NOMO-1 (cell line): Measurements from ENCODE around the gene ANKH.
"Not testable (repeated sequence)": the region's sequence is repeated elsewhere in the genome, so short reads cannot be mapped to it uniquely, and the experiment has no call there.

Source experiments
- DNase-seq, 2 experiments: peaks; one replicate each; lab custom pipeline; 2025; ENCODE audit not compliant: unreplicated experiment in 2 of 2; lab: John Stamatoyannopoulos, UW

The ANKH gene

DNA sequence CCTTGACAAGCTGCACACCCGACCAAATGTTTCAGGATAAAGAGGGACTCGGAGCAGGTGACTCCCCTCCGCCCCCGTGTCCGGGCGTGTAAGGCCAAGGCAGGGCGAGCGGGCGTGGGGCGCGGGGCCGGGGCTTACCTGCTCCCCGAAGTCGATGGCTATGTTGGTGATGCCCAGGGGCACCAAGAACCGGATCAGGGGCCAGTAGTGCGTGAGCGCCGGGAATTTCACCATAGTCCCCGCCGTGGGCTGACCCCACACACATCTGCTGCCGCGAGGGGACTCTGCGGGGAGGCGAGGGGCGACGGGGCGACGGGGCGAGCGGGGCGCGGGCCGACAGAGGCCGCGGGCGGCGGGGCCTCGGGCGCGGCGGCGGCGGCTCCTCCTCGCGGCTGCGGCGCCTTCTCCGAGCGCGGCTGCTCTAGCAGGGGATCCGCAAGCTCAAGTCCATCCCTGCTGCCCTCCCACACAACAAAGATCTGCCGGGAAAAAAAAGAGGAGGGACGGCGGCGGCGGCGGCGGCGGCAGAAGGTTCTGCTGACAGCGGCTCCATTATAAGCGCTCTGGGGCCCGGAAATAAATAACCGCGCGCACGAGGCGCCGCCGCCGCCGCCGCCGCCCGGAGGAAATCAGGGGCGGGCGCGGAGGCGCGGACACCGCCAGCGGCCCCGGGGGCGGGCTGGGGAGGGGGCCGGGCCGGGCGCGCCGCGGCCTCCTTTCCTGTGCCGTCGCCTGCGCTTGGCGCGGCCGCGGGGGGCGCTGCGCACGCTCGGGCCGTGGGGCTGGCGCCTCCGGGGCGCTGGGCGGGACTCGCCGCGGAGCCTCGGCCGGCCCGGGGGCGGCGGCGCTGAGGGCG is at the start of gene ANKH:
Gene ANKH (minus strand): TSS at position 565 of the 856 bp plus-strand sequence. CDS start 331 bp downstream, at position 234.
- DNase-seq = peak; percentile 90 to 98

GRCh38 chr5:14920121-14920520 is 48.5 kb upstream of the ANKH start:
- DNase-seq = no peak

- DNase-seq = not testable (repeated sequence)
These were observed 47.5 kb upstream of the ANKH start for GRCh38 chr5:14919106-14919505.

GRCh38 chr5:14917719-14918118 is 46.1 kb upstream of the ANKH start:
- DNase-seq = no peak

DNA sequence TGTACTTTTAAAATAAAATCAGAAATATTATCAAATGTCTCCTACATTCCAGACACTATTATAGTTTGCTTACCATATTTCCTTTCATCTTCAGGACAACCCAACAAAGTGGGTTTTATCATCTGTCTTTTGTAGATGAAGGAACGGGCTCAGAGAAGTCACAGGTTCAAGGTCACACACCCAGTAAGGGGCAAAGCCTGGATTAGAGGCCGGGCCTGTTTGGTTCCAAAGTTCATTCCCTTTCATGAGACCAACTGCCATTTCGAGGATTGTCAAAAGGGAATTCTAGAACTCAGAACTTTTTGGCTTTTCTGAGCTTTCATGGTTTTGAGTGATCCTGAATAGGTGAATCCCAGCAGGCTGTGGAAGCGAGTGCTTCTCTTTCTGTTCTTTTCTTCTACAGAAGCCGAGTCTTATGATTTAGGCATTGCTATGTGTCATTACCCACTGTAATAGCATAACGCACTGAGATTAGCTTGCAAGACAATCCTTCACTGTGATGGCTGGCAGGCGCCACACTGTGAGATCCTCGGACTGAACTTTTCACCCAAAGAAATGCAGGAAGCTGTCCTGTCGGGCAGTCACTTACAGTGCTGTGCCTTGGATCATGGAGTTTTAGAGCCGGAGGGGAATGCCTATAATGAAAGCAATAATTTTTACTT is 43.8 kb upstream of the ANKH start:
- no peak for DNase-seq

DNA sequence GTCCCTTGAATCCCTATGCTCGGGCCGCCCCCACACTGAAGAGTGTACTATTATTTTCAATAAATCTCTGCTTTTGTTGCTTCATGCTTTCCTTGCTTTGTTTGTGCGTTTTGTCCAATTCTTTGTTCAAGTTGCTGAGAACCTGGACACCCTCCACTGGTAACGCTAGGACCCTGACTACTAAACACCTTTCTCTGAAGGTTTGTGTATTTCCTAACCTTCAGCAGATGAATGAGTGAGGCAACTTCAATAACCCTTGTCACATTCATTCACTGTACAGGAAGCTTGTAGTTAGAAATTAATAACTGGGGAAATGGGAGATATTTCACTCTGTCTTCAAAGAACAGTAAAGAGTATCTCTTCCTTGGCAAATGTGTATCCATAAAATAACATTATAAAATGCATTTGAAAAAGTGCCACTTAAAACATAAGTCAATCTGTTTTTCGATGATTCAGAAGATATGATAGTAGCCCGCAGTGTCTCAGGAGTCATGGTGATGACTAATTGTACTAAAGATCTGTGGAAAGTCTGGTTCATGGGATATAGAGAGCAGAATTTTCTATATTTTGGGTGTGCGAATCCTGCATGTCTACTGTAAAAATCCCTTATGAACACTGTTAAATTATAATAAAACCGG is 43.2 kb upstream of the ANKH start:
- DNase-seq = no peak

- no peak for DNase-seq
These were observed 42.6 kb upstream of the ANKH start for GRCh38 chr5:14914193-14914592.

DNA sequence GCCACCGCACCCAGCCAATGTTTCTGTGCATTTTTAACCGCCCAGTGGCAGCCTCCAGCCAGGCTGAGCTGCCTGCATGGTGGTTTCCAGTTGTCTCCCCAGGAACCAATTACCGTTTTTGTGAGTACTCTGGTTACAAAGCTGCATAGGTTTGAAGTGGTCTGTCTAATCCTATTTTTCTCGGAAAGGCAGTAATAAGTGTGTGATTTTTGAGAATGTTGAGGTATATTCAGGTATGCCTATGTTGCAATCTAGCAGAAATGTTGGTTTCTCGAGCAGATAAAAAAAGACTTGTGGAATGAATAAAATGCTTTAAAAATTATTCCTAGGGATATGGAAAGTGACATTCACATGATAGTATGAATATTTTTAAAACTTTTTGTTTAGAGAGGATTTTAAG is 41.5 kb upstream of the ANKH start:
- DNase-seq = no peak

GRCh38 chr5:14912206-14912605 is 40.6 kb upstream of the ANKH start:
- DNase-seq = no peak

GRCh38 chr5:14909369-14909768 is 37.8 kb upstream of the ANKH start:
- no peak for DNase-seq

DNA sequence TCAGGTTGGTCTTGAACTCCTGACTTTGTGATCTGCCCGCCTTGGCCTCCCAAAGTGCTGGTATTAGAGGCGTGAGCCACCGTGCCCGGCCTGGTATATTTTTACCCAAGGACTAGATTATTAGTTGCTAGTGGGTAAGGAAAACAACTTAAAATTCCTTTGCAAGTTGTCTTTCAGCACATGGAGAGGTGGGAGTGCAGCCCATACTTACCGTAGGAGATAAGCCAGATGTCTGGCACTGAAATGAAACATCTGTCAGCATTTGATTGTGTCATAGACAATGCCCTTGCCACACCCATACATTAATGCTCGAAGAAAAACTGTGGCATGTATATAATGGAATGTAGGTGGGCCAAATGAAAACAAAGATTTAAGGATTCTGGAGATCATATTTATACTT is 36.6 kb upstream of the ANKH start:
- DNase-seq = no peak

GRCh38 chr5:14906628-14907027 is 35.0 kb upstream of the ANKH start:
- DNase-seq = no peak

DNA sequence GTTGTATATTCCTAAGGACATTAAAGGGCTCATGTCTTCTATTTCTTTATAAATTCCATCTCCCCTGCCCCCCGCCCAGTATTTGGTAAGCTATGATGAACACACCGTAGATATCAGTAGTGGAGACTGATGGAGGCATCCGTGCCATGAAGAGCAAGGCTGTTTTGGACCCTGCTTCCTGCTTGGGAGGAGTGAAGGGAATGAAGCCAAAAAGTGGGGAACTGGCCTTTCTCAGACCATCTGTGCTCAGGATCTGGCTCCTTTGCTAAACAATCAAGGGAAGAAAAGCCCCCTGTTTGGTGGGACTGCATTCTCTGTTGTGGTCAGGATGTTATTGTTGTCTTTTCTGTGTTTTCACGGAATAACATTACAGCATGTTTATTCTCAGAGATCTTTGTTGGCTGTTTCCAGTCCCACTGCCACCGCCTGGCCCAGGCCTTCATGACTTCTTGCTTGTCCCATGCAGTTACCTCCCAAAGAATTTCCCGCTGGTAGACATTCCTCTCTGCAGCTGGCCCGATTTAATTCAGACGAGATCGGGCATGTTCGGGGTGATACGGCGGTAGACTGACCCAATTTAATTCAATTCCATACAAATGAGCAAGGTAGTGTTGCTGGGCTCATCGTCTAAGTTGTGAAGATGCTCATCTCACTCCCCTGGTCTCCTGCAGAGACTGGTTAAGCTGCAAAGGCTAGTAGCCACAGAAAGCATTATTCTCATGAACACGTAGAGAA is 31.4 kb upstream of the ANKH start:
- DNase-seq = no peak

DNA sequence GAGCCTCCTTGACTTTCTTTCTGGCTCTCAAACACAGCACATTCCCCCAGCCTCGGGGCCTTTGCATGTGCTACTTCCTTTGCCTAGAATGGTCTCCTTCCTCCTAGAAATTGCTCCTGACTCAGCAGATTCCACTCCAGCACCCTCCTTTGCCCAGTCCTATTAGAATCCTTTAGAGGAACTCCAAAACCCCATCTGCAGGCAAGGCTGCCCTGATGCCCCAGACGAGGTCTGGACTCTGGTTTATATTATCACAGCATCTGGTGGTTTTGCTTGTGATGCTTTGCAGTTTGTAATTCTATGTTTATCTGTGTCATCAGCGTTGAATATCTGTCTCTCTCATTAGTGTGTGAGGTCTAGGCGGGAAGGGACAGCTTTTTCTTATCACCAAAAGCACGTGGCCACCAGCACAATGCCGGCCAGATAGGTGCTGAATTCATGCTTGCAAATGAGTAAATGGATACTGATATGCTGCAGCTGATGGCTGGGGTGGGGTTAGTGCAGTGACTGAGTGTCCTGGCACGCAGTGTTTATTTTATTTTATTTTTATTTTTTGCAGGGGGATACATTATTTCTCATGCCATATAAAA is 30.0 kb upstream of the ANKH start:
- DNase-seq = no peak

GRCh38 chr5:14900693-14901461 is 29.3 kb upstream of the ANKH start:
- no peak for DNase-seq

- no peak for DNase-seq
These were observed 24.6 kb upstream of the ANKH start for GRCh38 chr5:14896131-14896530.

- no peak for DNase-seq
These were observed 23.7 kb upstream of the ANKH start for GRCh38 chr5:14895301-14895700.

- DNase-seq = no peak
These were observed 23.2 kb upstream of the ANKH start for GRCh38 chr5:14894748-14895147.

DNA sequence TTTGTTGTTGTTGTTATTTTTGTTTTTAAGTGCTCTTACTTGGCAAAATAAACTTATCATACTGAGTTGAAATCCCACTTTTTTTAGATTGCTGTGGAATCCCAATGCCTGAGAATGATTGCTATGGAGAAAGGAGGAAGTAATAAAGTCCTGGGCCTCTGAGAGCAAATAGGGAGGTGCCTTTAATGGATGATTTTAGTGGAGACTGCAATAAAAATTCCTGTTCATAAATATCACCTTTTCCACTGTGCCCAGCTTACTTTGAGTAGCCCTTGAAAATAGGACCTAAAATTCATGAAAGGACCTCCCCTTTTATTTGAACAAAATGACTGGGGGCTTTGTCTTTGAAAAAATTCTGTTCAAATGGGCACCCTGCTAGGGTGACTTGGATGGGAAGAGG is 21.8 kb upstream of the ANKH start:
- DNase-seq = no peak

- DNase-seq = no peak
These were observed 19.3 kb upstream of the ANKH start for GRCh38 chr5:14890846-14891245.
